GM18526 (cell line): ENCODE measurements around the gene KCNJ3.

ENCODE experiments used
- POLR2A ChIP-seq: IDR thresholded peaks from 3 replicates; pipeline ENCODE4 v1.6.1; 2011; ENCODE audit not compliant: insufficient read length; ENCODE audit errors: extremely low read depth

Gene KCNJ3

DNA sequence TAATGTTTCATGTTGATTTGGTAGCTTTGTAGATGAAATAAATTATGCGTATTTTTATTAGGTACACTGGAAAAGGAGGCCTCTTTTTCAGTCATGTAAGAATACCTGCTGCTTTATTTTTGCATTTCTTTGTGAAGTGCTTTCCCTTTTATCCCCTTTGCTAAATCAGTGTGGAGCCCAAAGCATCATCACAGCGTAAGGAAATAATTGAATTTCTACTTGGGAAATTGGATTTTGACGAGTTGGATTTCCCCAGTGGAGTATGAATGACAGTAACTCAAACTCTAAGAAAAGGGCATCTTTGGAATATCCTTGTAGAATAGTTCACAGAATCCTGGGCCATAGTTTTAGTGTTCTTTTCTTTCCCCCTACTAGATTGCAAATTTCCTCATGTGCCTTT lies 97.2 kb downstream of the KCNJ3 start:
- TF ChIP-seq POLR2A, result no peak

DNA sequence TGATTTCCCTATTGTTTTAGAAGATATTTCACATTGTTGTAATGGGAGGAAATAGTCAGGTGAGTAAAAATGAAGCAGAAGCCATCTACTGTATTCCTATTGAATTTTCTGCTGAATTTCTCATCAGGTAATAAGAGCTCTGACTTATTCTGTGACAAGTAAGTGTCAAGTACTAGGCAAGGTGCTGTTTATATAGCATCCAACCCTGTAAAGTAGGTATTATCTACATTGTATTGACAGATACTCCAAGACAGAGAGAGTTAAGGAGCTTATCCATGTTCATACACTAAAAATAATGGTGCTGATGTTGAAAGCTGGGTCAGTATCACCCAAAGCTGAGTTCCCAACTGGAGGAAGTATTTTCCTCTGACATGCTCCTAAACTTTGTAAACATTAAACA lies 106.0 kb downstream of the KCNJ3 start:
- TF ChIP-seq POLR2A, result no peak

DNA sequence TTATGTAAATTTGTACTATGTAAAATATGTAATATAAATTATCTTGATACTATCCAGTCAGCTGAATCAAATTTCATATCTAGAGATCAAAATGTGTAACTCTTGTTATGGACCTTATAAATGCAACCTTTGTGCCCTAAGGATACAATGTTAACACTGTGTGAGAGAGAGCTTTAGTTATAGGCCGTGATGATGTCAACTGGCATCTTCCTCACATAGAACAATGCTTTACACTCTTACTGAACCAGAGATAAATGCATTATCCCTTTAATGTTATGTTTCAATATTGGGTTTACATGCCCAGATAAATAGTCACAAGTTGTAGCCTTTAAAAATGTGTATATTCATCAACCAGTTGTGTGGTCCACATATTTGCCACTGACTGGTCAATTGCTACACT lies 115.1 kb downstream of the KCNJ3 start:
- TF ChIP-seq POLR2A, result no peak

DNA sequence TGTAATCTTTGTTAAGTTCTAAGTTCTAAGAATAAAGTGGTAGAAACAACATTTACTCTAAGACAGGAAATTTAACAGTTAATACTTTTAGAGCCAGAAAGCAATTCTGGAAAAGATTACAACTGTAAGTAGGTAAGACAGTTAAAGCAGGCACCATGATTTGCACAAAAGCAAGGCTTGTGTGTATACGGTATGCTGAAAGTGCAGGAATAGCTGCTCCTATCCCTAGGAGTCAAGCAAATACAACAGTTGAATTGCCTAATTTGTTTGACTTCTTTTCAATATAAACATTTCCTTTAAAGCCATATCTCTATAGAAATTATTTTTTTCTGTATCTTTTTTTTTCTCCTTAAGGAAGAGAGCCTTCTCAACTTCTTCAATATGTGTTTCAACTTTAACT lies 116.4 kb downstream of the KCNJ3 start:
- no peak for TF ChIP-seq POLR2A

DNA sequence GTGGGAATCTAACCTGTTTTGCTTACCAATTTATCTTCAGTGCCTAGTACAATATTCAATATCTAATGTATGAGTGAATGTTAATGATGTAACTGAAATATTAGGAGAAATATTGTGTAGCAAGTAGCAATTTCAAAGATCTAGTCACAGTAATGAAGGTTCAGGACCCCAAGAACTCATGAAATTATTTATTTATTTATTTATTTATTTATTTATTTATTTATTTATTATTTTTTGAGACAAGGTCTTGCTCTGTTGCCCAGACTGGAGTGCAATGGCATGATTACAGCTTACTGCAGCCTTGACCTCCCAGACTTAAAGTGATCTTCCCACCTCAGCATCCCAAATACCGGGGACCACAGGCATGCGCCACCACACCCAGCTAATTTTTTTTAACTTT lies 126.9 kb downstream of the KCNJ3 start:
- TF ChIP-seq POLR2A, result no peak

DNA sequence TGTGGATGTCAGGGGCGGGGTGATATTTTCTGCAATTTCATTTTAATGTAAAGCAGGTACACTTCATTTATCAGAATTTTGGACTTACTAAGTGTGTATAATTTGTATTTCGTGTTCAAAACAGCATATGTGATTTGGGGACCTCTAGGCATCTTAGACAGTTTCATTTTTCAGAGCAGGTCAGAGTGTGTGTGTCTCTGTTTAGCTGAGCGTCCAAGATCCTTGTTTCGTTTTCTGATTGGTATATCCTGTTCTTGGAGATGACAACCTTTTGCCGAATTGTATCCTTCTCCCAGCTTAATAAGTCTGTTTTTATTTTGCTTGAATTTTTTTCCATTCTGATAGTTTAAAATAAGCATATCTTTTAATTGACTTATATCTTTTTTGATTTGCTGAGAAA lies 128.3 kb downstream of the KCNJ3 start:
- no peak for TF ChIP-seq POLR2A

DNA sequence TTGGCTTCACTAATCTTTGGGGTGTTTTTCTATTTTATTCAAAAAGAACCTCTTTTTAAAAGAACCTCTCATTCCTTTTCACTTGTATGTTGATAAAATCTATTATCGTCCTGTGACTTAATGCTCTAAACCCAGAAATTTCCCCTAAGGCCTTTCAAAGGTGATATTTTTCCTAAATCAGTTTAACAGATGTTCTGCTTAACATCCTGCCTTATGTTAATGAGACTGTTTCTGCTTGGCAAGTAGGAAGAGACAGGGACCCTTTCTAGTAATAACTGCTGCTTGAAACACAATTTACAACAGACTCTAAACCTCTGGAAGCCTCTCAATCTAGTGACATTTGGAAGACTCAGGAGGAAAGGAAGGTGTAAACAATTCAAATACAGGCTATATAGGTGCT lies 128.8 kb downstream of the KCNJ3 start:
- no peak for TF ChIP-seq POLR2A

DNA sequence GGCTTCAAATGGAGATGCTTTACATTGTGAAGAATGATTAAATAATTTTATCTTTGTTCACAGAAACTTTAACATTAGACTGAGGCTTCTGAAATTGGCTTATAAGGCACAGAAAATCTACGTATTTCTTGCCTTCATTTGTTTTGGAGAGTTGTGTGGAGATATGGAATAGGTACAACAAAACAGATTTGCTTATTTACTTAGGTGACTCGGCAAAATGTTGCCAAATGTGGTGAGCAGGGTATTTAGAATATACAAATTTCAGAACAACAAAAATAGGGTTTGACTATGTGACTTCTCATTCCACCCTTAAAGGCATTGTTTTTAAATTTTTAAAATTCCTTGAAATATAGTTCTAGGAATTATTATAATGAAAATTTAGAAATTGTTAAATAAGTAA lies 134.2 kb downstream of the KCNJ3 start:
- no peak for TF ChIP-seq POLR2A

DNA sequence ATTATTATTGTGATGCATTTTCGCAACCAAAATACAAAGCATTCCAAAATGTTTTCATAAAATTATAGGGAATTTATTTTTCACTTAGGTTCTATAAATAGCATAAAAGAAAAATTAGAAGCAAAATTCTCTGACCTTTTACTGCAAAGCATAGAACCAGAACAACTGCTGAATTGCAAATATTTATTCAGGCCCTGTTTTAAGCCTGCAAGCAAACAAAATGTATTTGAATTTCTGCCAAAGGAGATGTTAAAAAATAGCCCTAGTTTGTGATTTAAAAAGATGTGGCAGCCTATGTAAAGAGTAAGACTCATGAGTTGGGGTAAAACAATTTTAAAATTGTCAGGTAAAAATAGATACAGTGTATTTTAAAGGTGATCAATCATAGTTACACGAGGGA lies 138.1 kb downstream of the KCNJ3 start:
- TF ChIP-seq POLR2A, result no peak

DNA sequence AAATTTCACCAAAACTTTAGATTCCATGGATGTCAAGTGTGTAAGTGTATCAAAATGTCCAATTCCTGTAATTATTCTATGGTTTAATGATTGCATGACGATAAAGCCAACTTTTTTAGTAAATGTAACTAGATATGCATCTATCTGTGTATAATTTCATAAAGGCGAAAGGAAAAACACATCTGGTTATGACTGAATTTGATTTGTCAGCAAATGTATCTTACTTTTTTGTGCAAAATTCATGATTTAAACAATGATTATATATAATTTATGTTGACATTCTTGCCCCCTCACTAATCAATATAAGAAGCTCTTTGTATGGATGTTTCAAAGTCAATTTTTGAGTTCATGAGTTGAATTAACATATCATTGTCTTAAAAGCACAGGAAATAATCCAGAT lies 138.5 kb downstream of the KCNJ3 start:
- no peak for TF ChIP-seq POLR2A

DNA sequence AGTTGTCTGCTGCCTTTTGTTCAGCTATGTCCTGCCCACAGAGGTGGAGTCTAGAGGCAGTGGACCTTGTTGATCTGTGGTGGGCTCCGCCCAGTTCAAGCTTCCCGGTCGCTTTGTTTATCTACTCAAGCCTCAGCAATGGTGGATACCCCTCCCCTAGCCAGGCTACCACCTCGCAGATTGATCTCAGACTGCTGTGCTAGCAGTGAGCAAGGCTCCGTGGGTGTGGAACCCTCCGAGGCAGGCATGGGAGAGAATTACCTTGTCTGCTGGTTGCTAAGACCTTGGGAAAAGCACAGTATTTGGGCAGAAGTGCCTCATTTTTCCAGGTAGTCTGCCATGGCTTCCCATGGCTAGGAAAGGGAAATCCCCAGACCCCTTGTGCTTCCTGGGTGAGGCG lies 146.0 kb downstream of the KCNJ3 start:
- TF ChIP-seq POLR2A, result no peak

DNA sequence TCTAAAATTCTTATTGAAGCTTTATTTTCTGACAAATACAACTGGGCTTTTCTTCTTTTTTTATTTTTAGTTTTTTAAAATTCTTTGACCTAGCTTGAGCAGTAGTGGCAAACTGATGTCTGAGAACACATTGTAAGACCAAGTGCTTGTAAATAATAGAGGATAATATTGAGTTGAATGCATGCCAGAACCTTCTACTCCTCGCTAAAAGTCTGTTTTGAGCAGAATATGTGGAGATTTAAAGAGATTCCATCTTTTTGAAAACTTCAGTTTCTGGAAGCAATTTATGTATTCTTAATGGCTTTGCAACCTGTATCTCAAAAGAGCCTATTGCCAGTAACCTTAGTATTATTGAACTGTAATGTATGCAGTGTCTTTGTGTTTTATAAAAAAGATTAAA lies 148.3 kb downstream of the KCNJ3 start:
- TF ChIP-seq POLR2A, result no peak

DNA sequence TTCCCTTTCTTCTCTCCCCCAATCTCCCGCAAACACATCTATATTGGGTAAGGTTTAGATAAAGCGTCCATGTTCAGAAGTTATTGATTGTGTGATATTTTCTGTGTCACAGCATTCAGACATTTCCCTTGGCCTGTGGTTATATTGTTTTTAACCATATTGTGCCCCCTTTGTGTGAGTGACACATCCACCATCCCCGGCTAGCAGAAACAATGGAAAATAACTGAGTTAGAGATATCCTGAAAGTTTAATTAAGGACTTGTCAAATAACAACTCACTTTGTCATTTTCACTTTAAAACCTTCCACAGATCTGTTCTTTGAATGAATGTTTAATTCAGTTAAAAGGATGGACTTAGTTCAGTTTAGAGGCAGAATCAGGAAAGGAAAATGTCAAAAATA lies 151.0 kb downstream of the KCNJ3 start:
- TF ChIP-seq POLR2A, result no peak

DNA sequence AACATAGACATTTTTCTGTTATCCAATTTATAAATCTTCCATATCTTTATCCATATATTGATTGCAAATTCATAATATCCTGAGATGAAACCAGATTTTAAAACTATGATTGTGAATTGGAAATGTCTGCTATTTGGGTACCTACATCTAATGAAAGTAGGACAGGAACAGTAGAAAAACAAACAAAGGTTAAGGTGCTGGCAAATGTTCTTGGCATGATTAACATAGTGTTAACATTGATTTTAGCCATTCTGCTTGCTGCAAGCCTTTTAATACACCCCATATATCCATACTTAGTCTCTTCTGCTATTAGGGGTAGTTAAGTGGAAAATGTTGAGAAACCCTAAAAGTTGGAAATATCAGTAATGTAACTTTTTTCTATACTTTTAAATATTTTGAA lies 152.0 kb downstream of the KCNJ3 start:
- TF ChIP-seq POLR2A, result no peak

DNA sequence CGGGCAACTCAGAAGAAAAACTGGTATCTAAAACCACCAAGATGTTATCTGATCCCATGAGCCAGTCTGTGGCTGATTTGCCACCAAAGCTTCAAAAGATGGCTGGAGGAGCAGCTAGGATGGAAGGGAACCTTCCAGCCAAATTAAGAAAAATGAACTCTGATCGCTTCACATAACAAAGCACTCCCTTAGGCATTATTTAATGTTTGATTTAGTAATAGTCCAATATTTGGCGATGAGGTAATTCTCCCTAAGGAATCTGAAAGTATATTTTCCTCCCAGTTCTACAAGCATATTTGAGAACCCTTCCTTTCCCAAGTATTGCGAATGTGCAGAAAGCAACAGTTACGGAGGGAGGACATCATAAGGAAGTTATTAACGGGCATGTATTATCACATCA lies 156.6 kb downstream of the KCNJ3 start:
- no peak for TF ChIP-seq POLR2A

DNA sequence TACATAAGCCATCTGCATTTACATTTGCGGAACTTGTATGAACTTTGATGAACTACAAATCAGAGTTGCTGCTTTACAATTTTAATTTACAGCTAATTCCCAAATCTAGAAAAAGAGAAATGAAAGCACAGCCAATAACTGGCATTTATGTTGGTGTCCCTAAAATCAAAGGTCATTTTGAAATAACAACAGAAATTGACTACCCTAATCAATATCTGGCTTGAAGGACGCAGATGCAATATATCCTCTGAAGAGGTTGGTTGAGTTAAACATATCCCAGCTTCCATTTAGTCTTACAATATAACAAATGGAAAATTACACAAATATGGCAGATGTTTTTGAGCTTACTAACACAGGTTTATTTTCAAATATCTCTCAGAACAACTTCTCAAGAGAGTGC lies 177.5 kb downstream of the KCNJ3 start:
- no peak for TF ChIP-seq POLR2A

DNA sequence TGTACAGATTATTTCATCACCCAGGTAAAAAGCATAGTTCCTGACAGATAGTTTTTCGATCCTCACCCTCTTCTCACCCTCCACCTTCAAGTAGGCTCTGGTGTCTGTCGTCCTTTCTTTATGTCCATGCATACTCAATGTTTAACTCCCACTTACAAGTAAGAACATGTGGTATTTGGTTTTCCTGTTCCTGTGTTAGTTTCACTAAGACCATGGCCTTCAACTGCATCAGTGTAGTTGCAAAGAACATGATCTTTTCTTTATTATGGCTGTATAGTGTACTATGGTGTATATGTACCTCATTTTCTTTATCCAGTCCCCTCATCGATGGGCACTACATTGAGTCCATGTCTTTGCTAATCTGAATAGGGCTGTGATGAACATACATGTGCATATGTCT lies 184.2 kb downstream of the KCNJ3 start:
- no peak for TF ChIP-seq POLR2A

DNA sequence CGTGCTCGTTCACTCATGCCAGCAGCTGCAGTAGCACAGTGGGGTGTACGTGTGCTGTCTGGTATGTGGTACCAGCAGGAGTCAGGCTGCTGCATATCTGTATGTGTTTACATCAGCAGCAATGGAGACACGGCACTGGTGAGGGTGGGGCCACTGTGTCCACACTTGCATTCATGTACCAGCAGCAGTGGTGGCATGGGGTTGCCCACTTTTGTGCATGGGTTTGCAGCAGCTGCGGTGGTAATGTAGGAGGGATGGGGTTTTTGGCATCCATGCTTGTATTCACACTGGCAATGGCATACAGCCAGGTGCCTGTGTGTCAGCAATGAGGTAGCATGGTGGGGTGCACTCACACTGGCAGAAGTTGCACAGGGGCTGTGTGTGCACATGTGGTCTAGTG lies 187.8 kb downstream of the KCNJ3 start:
- no peak for TF ChIP-seq POLR2A
